PC-9 (cell line): Measurements from ENCODE around the gene VCL. TPM values are rescaled to one million over a fixed set of nuclear protein-coding genes. Genes with fewer than 3 reads are reported as not detected.

Experiments
- BruUV-seq: library from RNA; stranded (reverse); fragments of 400-500 nt; replicated peaks from 2 replicates; lab custom pipeline; 2021; lab: Mats Ljungman, UMichigan
- CTCF ChIA-PET: fragments of 300-600 bp; sonication (Branson Sonifier 250); formaldehyde crosslinking; loops from one replicate; lab custom pipeline; 2022; ENCODE audit warnings: antibody characterized with exemption; lab: Charles Lee
- POLR2A ChIA-PET: fragments of 300-600 bp; sonication (Branson Sonifier 250); formaldehyde crosslinking; loops from one replicate; lab custom pipeline; 2022; ENCODE audit warnings: antibody characterized with exemption; ENCODE audit not compliant: unreplicated experiment; lab: Charles Lee
- DNase-seq, 2 experiments: peaks; one replicate each; pipeline versions ENCODE4 v3.0.0 to v3.0.0-alpha.2; 2015 to 2022; ENCODE audit warnings: mixed read lengths in 1 of 2
- H2AFZ ChIP-seq: fragments of 200-600 bp; sonication (generic); 2 replicates; pipeline ENCODE4 v1.8.1; 2017; ENCODE audit warnings: antibody characterized with exemption
- H3F3A ChIP-seq: fragments of 200-600 bp; sonication (generic); 2 replicates; pipeline ENCODE4 v1.8.1; 2017; ENCODE audit warnings: antibody characterized with exemption, mild to moderate bottlenecking, low read depth; ENCODE audit not compliant: insufficient read depth
- H3K27ac ChIP-seq: fragments of 200-600 bp; sonication (generic); 2 replicates; pipeline ENCODE4 v1.6.1; 2016; ENCODE audit warnings: mixed run types
- H3K27me3 ChIP-seq: fragments of 200-600 bp; sonication (generic); 2 replicates; pipeline ENCODE4 v1.6.1; 2016; ENCODE audit warnings: low read depth, mixed run types; ENCODE audit not compliant: insufficient read depth
- H3K36me3 ChIP-seq: fragments of 200-600 bp; sonication (generic); 2 replicates; pipeline ENCODE4 v1.6.1; 2016; ENCODE audit warnings: low read depth, mixed run types
- H3K4me1 ChIP-seq: fragments of 200-600 bp; sonication (generic); replicated peaks from 2 replicates; pipeline ENCODE4 v1.6.1; 2016; ENCODE audit warnings: mixed run types; ENCODE audit not compliant: insufficient read depth
- H3K4me2 ChIP-seq: fragments of 200-600 bp; sonication (generic); 2 replicates; pipeline ENCODE4 v1.6.1; 2017; ENCODE audit warnings: mixed run types
- H3K4me3 ChIP-seq: fragments of 200-600 bp; sonication (generic); 2 replicates; pipeline ENCODE4 v1.6.1; 2016; ENCODE audit warnings: mixed run types
- H3K79me2 ChIP-seq: fragments of 200-600 bp; sonication (generic); 2 replicates; pipeline ENCODE4 v1.6.1; 2017; ENCODE audit warnings: low read depth, mixed run types
- H3K9me2 ChIP-seq: fragments of 200-600 bp; sonication (generic); 2 replicates; pipeline ENCODE4 v1.8.1; 2017; ENCODE audit warnings: mild to moderate bottlenecking; ENCODE audit not compliant: insufficient read depth
- H3K9me3 ChIP-seq: fragments of 200-600 bp; sonication (generic); 2 replicates; pipeline ENCODE4 v1.8.1; 2016; ENCODE audit warnings: low read depth; ENCODE audit not compliant: insufficient read depth
- H4K20me1 ChIP-seq: fragments of 200-600 bp; sonication (generic); 2 replicates; pipeline ENCODE4 v1.8.1; 2017; ENCODE audit not compliant: insufficient read depth
- EZH2 ChIP-seq: fragments of 200-600 bp; sonication (generic); IDR thresholded peaks from 2 replicates; pipeline ENCODE4 v1.8.0; 2017; ENCODE audit warnings: antibody characterized with exemption, low read depth
- intact Hi-C: fragments of 100-400 bp; cut with micrococcal nuclease; formaldehyde crosslinking; loops from one replicate; pipeline ENCODE4 v1.10.0; 2022; ENCODE audit not compliant: unreplicated experiment
- total RNA-seq: library from RNA; stranded (reverse); gene quantifications from 2 replicates; pipeline ENCODE4 v1.2.3, GENCODE V29; 2021
- TF ChIP-seq, protein P1 (sequence below): fragments of 200-600 bp; sonication (generic); conservative IDR thresholded peaks from 2 replicates; pipeline ENCODE4 v1.6.1; 2017; ENCODE audit warnings: mixed run types, antibody characterized with exemption, mild to moderate bottlenecking, moderate library complexity

The VCL gene
- total RNA-seq, 1 experiment from 2014 or later: 208 TPM

- ChIA-PET CTCF (no interaction called here), POLR2A (interaction anchor here (3.1 kb wide), 1 partner anchor 31 kb away, joined by 57 read pairs; the partner anchor contains the start of gene VCL)
- H3K4me3 ChIP-seq: no peak overlapping the region
- TF ChIP-seq, protein P1, sequence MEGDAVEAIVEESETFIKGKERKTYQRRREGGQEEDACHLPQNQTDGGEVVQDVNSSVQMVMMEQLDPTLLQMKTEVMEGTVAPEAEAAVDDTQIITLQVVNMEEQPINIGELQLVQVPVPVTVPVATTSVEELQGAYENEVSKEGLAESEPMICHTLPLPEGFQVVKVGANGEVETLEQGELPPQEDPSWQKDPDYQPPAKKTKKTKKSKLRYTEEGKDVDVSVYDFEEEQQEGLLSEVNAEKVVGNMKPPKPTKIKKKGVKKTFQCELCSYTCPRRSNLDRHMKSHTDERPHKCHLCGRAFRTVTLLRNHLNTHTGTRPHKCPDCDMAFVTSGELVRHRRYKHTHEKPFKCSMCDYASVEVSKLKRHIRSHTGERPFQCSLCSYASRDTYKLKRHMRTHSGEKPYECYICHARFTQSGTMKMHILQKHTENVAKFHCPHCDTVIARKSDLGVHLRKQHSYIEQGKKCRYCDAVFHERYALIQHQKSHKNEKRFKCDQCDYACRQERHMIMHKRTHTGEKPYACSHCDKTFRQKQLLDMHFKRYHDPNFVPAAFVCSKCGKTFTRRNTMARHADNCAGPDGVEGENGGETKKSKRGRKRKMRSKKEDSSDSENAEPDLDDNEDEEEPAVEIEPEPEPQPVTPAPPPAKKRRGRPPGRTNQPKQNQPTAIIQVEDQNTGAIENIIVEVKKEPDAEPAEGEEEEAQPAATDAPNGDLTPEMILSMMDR: no peak
- no peak for TF ChIP-seq EZH2
- intact Hi-C loops: no loop called here
- H2AFZ ChIP-seq: no peak overlapping the region
- no peak for DNase-seq
- H3K27ac ChIP-seq: 0 out of 2 replicates have a peak overlapping the region, but pooled peaks have one; percentile 99
- peaks cover 41% of the 10 kb centered on the region for H3F3A ChIP-seq
- BruUV-seq: no TSS peak
- peaks cover 38% of the 10 kb centered on the region for H3K4me1 ChIP-seq
- no peaks in the 10 kb centered on the region for H3K27me3 ChIP-seq
- no peaks in the 10 kb centered on the region for H3K36me3 ChIP-seq
- no peaks in the 10 kb centered on the region; the same call in 1 of the 2 replicates for H3K9me2 ChIP-seq
- no peaks in the 10 kb centered on the region for H4K20me1 ChIP-seq
- no peaks in the 10 kb centered on the region for H3K9me3 ChIP-seq
- no peak overlapping the region for H3K4me2 ChIP-seq
- no peaks in the 10 kb centered on the region for H3K79me2 ChIP-seq
Measured at GRCh38 chr10:73968098-73968521, 29.8 kb upstream of the VCL start.

GRCh38 chr10:73969224-73969841, 28.6 kb upstream of the VCL start:
- CTCF ChIA-PET: interaction anchor here (0.7 kb wide), 1 partner anchor 81 kb away, joined by 4 read pairs; no protein-coding TSS in a partner anchor
- Histone ChIP-seq H3K27ac (no peak overlapping the region), H3K79me2 (no peaks in the 10 kb centered on the region), H3K27me3 (no peaks in the 10 kb centered on the region), H3K4me1 (peaks cover 37% of the 10 kb centered on the region), H2AFZ (no peak overlapping the region), H4K20me1 (no peaks in the 10 kb centered on the region), H3F3A (peaks cover 40% of the 10 kb centered on the region), H3K4me3 (no peak overlapping the region), H3K9me3 (no peaks in the 10 kb centered on the region), H3K4me2 (no peak overlapping the region), H3K9me2 (no peaks in the 10 kb centered on the region; the same call in 1 of the 2 replicates), H3K36me3 (no peaks in the 10 kb centered on the region)
- DNase-seq: no peak
- intact Hi-C loops: no loop called here
- TF ChIP-seq, protein P1: no peak
- no peak for TF ChIP-seq EZH2
- no TSS peak for BruUV-seq
- POLR2A ChIA-PET: no interaction called here

DNA sequence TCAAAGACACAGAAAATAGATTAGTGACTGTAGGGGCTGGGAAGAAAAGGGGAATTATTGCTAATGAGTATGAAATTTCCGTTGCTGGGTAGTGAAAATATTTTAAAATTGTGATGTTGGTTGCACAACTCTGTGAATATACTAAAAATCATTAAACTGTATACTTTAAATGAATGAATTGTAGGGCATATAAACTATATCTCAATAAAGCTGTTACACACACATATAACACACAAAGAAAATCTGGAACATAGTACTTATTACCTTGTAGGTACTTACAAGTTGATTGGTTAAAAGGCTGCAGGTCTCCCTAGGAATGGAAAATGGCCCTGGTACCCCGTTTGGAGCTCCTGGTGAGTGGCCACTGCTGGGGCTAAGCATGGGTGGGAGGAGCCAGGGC, 27.1 kb upstream of the VCL start:
- no TSS peak for BruUV-seq
- Histone ChIP-seq H3K79me2 (no peaks in the 10 kb centered on the region), H3K4me1 (peaks cover 22% of the 10 kb centered on the region), H3K9me2 (no peaks in the 10 kb centered on the region; the same call in 1 of the 2 replicates), H3K4me2 (no peak overlapping the region), H3K27me3 (no peaks in the 10 kb centered on the region), H3K9me3 (no peaks in the 10 kb centered on the region), H3K36me3 (no peaks in the 10 kb centered on the region), H3K27ac (no peak overlapping the region), H3F3A (peaks cover 25% of the 10 kb centered on the region), H4K20me1 (no peaks in the 10 kb centered on the region), H3K4me3 (no peak overlapping the region), H2AFZ (no peak overlapping the region)
- no peak for DNase-seq
- ChIA-PET CTCF (no interaction called here), POLR2A (no interaction called here)
- intact Hi-C loops: no loop called here
- TF ChIP-seq, protein P1: no peak
- no peak for TF ChIP-seq EZH2
